Endothelial cell of umbilical vein (primary cell): Measurements from ENCODE around the gene NTSR1. TPM values are rescaled to one million over a fixed set of nuclear protein-coding genes. Genes with fewer than 3 reads are reported as not detected.

Source experiments
- BruUV-seq: library from RNA; stranded (reverse); fragments of 400-500 nt; replicated peaks from 2 replicates; lab custom pipeline; 2021; lab: Mats Ljungman, UMichigan
- CTCF ChIA-PET: fragments of 300-600, 350-600 bp; sonication (Branson Sonifier 250); formaldehyde crosslinking; loops from one replicate; lab custom pipeline; 2021; ENCODE audit warnings: antibody characterized with exemption, inconsistent platforms; lab: Charles Lee
- POLR2A ChIA-PET: fragments of 300-600, 350-600 bp; sonication (Branson Sonifier 250); formaldehyde crosslinking; loops from one replicate; lab custom pipeline; 2021; ENCODE audit warnings: antibody characterized with exemption, inconsistent platforms; lab: Charles Lee
- DNase-seq: peaks from one replicate; pipeline ENCODE4 v3.0.0-alpha.2; 2011; ENCODE audit warnings: low read depth, low spot score
- FAIRE-seq: peaks from 2 replicates; lab custom pipeline; 2011; peaks lifted over from hg19 to GRCh38; lab: Jason Lieb, UNC
- H2AFZ ChIP-seq: 2 replicates; pipeline ENCODE4 v1.6.0; 2012; ENCODE audit warnings: low read depth, low read length, control low read depth, inconsistent platforms
- H3K27ac ChIP-seq: 2 replicates; pipeline ENCODE4 v1.5.1; 2011; ENCODE audit warnings: low read depth, mild to moderate bottlenecking, control low read depth, low read length, moderate library complexity; ENCODE audit not compliant: insufficient read depth
- H3K27me3 ChIP-seq, 2 experiments: 2 replicates each; pipeline versions ENCODE4 v1.6.0 to v1.6.1; 2011; ENCODE audit warnings: low read length in 2 of 2, mixed read lengths in 1 of 2; ENCODE audit not compliant: control insufficient read depth in 2 of 2, insufficient read depth in 2 of 2
- H3K36me3 ChIP-seq, 2 experiments: 2 replicates in 1 of 2; 3 replicates in 1 of 2; pipeline ENCODE4 v1.5.1; 2011; ENCODE audit warnings: low read length in 2 of 2, mild to moderate bottlenecking in 1 of 2, moderate library complexity in 1 of 2; ENCODE audit not compliant: control insufficient read depth in 2 of 2, insufficient read depth in 2 of 2; ENCODE audit errors: extremely low read depth in 1 of 2
- H3K4me1 ChIP-seq: 3 replicates; pipeline ENCODE4 v1.5.1; 2011; ENCODE audit warnings: mild to moderate bottlenecking, low read length; ENCODE audit not compliant: control insufficient read depth, insufficient read depth; ENCODE audit errors: extremely low read depth
- H3K4me2 ChIP-seq: 2 replicates; pipeline ENCODE4 v1.6.1; 2011; ENCODE audit warnings: low read length, control low read depth, mixed read lengths; ENCODE audit not compliant: insufficient read depth
- H3K4me3 ChIP-seq, 3 experiments: fragments of 200-600 bp in 1 of 3; sonication (generic), shearing (Covaris generic) in 1 of 3; replicated peaks in 1 of 3; 2 replicates each; pipeline ENCODE4 v1.5.1; 2011 to 2016; ENCODE audit warnings: control low read depth in 3 of 3, low read length in 3 of 3, mild to moderate bottlenecking in 2 of 3, inconsistent platforms in 1 of 3, low read depth in 1 of 3, moderate library complexity in 1 of 3; ENCODE audit not compliant: insufficient read depth in 1 of 3
- H3K79me2 ChIP-seq: 2 replicates; pipeline ENCODE4 v1.6.0; 2012; ENCODE audit warnings: low read length, inconsistent platforms; ENCODE audit not compliant: control insufficient read depth, insufficient read depth
- H3K9ac ChIP-seq: replicated peaks from 2 replicates; pipeline ENCODE3; 2011; ENCODE audit warnings: low read length, control low read depth; ENCODE audit not compliant: insufficient read depth; ENCODE audit errors: extremely low read depth
- H3K9me1 ChIP-seq: replicated peaks from 3 replicates; pipeline ENCODE4 v1.6.0; 2011; ENCODE audit warnings: mild to moderate bottlenecking, low read length; ENCODE audit not compliant: control insufficient read depth, insufficient read depth; ENCODE audit errors: extremely low read depth
- H3K9me3 ChIP-seq: replicated peaks from 2 replicates; pipeline ENCODE4 v1.5.1; 2012; ENCODE audit warnings: low read length, inconsistent platforms; ENCODE audit not compliant: control insufficient read depth, insufficient read depth
- H4K20me1 ChIP-seq: replicated peaks from 2 replicates; pipeline ENCODE3; 2011; ENCODE audit warnings: mild to moderate bottlenecking, low read length; ENCODE audit not compliant: control insufficient read depth, insufficient read depth; ENCODE audit errors: extremely low read depth
- CTCF ChIP-seq, 2 donors: IDR thresholded peaks; 1 replicate in 1 of 2; 2 replicates in 1 of 2; pipeline ENCODE4 v1.5.1; 2011; ENCODE audit warnings: low read length in 2 of 2, mild to moderate bottlenecking in 2 of 2, moderate library complexity in 2 of 2, control low read depth in 1 of 2, inconsistent platforms in 1 of 2, low read depth in 1 of 2; ENCODE audit not compliant: insufficient read depth in 1 of 2; ENCODE audit errors: extremely low read depth in 1 of 2
- EZH2 ChIP-seq: IDR thresholded peaks from 2 replicates; pipeline ENCODE4 v1.6.1; 2012; ENCODE audit warnings: borderline replicate concordance, low read depth, mild to moderate bottlenecking, moderate library complexity, low read length, inconsistent platforms; ENCODE audit not compliant: severe bottlenecking
- FOS ChIP-seq: IDR thresholded peaks from 2 replicates; pipeline ENCODE4 v1.6.1; 2011; ENCODE audit warnings: mild to moderate bottlenecking, low read length, moderate library complexity, borderline replicate concordance; ENCODE audit not compliant: insufficient read depth
- GATA2 ChIP-seq: IDR thresholded peaks from 2 replicates; pipeline ENCODE4 v1.7.0; 2011; ENCODE audit warnings: low read depth, mild to moderate bottlenecking, moderate library complexity, mixed read lengths, low read length; ENCODE audit not compliant: insufficient read length, insufficient read depth
- JUN ChIP-seq: IDR thresholded peaks from 2 replicates; pipeline ENCODE4 v1.6.1; 2011; ENCODE audit warnings: borderline replicate concordance, low read depth; ENCODE audit not compliant: insufficient read length, insufficient read depth
- MAX ChIP-seq: IDR thresholded peaks from 2 replicates; pipeline ENCODE4 v1.6.1; 2011; ENCODE audit not compliant: insufficient read depth, insufficient read length
- MYC ChIP-seq: IDR thresholded peaks from one replicate; pipeline ENCODE4 v1.6.1; 2011; ENCODE audit warnings: mild to moderate bottlenecking, low read depth, low read length
- POLR2A ChIP-seq: IDR thresholded peaks from 2 replicates; pipeline ENCODE4 v1.6.1; 2012; ENCODE audit warnings: low read depth, mild to moderate bottlenecking, control low read depth, low read length
- POLR2AphosphoS5 ChIP-seq: IDR thresholded peaks from 2 replicates; pipeline ENCODE4 v1.6.1; 2012; ENCODE audit warnings: low read depth, mild to moderate bottlenecking, control low read depth, low read length, moderate library complexity; ENCODE audit not compliant: insufficient read depth
- dilution Hi-C: fragments of 300-500 bp; cut with MboI; formaldehyde crosslinking; loops from one replicate; pipeline ENCODE4 v1.15.0; 2019; ENCODE audit warnings: low sequenced_read_pairs; ENCODE audit not compliant: extremely low pct_ligation_motif_present
- intact Hi-C: fragments of 100-400 bp; cut with micrococcal nuclease; formaldehyde crosslinking; loops from one replicate; pipeline ENCODE4 v1.10.0; 2022
- polyA plus RNA-seq, 4 experiments: library from polyadenylated mRNA; depleted of rRNA in 3 of 4; stranded (reverse) in 3 of 4; unstranded in 1 of 4; fragments of >200 nt; gene quantifications; 2 replicates each; pipeline versions ENCODE4 v1.2.1 to v1.2.3, GENCODE V29; 2011 to 2012; ENCODE audit warnings: missing spikeins in 1 of 4
- total RNA-seq: library from RNA; stranded (reverse); gene quantifications from 2 replicates; pipeline ENCODE4 v1.2.3, GENCODE V29; 2021

The NTSR1 gene
- total and polyA plus RNA-seq, 2 donors (not counting 3 experiments of a cell fraction or from before 2014, with no cell fraction given) = 0.14 to 2.1 TPM

GRCh38 chr20:62761759-62762131, 53.1 kb downstream of the NTSR1 start:
- H3K4me2 ChIP-seq = no peak overlapping the region
- TF ChIP-seq CTCF (IDR thresholded peaks at IDR 0.05; ENCODE audit: extremely low read depth in 1 of 2, insufficient read depth in 1 of 2, low read depth in 1 of 2, low read length in 2 of 2) (no peak), GATA2 (no peak), FOS (no peak), POLR2A (no peak), MAX (no peak), MYC (no peak), EZH2 (no peak), JUN (no peak), POLR2AphosphoS5 (no peak)
- H3K27me3 ChIP-seq = peaks cover 0 to 2% of the 10 kb centered on the region in 2 experiments
- H4K20me1 ChIP-seq = no peaks in the 10 kb centered on the region
- dilution Hi-C loops (no loop called here), intact Hi-C loops (no loop called here)
- no peak overlapping the region for H3K9ac ChIP-seq
- FAIRE-seq (no peak), DNase-seq (no peak)
- ChIA-PET POLR2A (no interaction called here), CTCF (no interaction called here)
- H2AFZ ChIP-seq = no peak overlapping the region
- H3K4me1 ChIP-seq = no peaks in the 10 kb centered on the region
- H3K9me1 ChIP-seq = no peaks in the 10 kb centered on the region
- H3K4me3 ChIP-seq = no peak overlapping the region
- no peak overlapping the region for H3K27ac ChIP-seq
- no peaks in the 10 kb centered on the region for H3K79me2 ChIP-seq
- H3K9me3 ChIP-seq = no peaks in the 10 kb centered on the region
- no TSS peak for BruUV-seq
- no peaks in the 10 kb centered on the region for H3K36me3 ChIP-seq
